Activated T-helper 2 cell treated with anti-CD3 and anti-CD28 coated beads, Interferon-gamma antibody, Interleukin-2, Interleukin-4, amounts not matched to agents 10 μg/mL and 5 μg/mL and 100 μg/mL, durations not matched to agents 14 hours and 24 hours and 36 hours (primary cell): Measurements from ENCODE around the gene SMIM23. TPM values are rescaled to one million over a fixed set of nuclear protein-coding genes. Genes with fewer than 3 reads are reported as not detected.

ENCODE experiments used
- DNase-seq: peaks from one replicate; pipeline ENCODE4 v3.0.0; 2021; ENCODE audit warnings: low spot score
- H3K27ac Mint-ChIP-seq: one replicate; pipeline ENCODE4 v1.8.0; 2021; ENCODE audit warnings: mixed read lengths
- H3K27me3 Mint-ChIP-seq: one replicate; pipeline ENCODE4 v1.8.0; 2021; ENCODE audit warnings: low read depth, mixed read lengths
- H3K36me3 Mint-ChIP-seq: one replicate; pipeline ENCODE4 v1.8.0; 2021; ENCODE audit warnings: low read depth, mixed read lengths
- H3K4me1 Mint-ChIP-seq: one replicate; pipeline ENCODE4 v1.8.0; 2021; ENCODE audit warnings: low read depth, mixed read lengths
- H3K4me3 Mint-ChIP-seq: one replicate; pipeline ENCODE4 v1.8.0; 2021; ENCODE audit warnings: low read depth, mild to moderate bottlenecking, moderate library complexity, mixed read lengths
- H3K9me3 Mint-ChIP-seq: one replicate; pipeline ENCODE4 v1.8.0; 2021; ENCODE audit warnings: mixed read lengths
- intact Hi-C: fragments of 100-400 bp; cut with micrococcal nuclease; formaldehyde crosslinking; loops from one replicate; pipeline ENCODE4 v1.15.1; 2023
- total RNA-seq: library from RNA; stranded (reverse); gene quantifications from 2 replicates; pipeline ENCODE4 v1.2.3, GENCODE V29; 2022

Gene SMIM23
- total RNA-seq, 1 donor from 2014 or later = not detected

GRCh38 chr5:171755354-171755821, 30.2 kb upstream of the SMIM23 start:
- Mint-ChIP-seq H3K27ac (no peak overlapping the region), H3K9me3 (peaks cover 4% of the 10 kb centered on the region), H3K36me3 (no peaks in the 10 kb centered on the region), H3K4me3 (no peak overlapping the region), H3K4me1 (peaks cover 2% of the 10 kb centered on the region), H3K27me3 (no peaks in the 10 kb centered on the region)
- intact Hi-C loops = no loop called here
- DNase-seq = no peak

GRCh38 chr5:171757853-171758535, 27.6 kb upstream of the SMIM23 start:
- no peaks in the 10 kb centered on the region for H3K27me3 Mint-ChIP-seq
- H3K9me3 Mint-ChIP-seq = peaks cover 4% of the 10 kb centered on the region
- H3K4me1 Mint-ChIP-seq = peaks cover 2% of the 10 kb centered on the region
- intact Hi-C loops = no loop called here
- DNase-seq = no peak
- no peak overlapping the region for H3K27ac Mint-ChIP-seq
- H3K36me3 Mint-ChIP-seq = no peaks in the 10 kb centered on the region
- H3K4me3 Mint-ChIP-seq = no peak overlapping the region

GRCh38 chr5:171759777-171760176, 25.8 kb upstream of the SMIM23 start:
- peaks cover 1% of the 10 kb centered on the region for H3K27me3 Mint-ChIP-seq
- no peak for DNase-seq
- intact Hi-C loops = no loop called here
- no peak overlapping the region for H3K4me3 Mint-ChIP-seq
- peaks cover 2% of the 10 kb centered on the region for H3K4me1 Mint-ChIP-seq
- no peaks in the 10 kb centered on the region for H3K36me3 Mint-ChIP-seq
- H3K27ac Mint-ChIP-seq = no peak overlapping the region
- H3K9me3 Mint-ChIP-seq = peaks cover 4% of the 10 kb centered on the region

DNA sequence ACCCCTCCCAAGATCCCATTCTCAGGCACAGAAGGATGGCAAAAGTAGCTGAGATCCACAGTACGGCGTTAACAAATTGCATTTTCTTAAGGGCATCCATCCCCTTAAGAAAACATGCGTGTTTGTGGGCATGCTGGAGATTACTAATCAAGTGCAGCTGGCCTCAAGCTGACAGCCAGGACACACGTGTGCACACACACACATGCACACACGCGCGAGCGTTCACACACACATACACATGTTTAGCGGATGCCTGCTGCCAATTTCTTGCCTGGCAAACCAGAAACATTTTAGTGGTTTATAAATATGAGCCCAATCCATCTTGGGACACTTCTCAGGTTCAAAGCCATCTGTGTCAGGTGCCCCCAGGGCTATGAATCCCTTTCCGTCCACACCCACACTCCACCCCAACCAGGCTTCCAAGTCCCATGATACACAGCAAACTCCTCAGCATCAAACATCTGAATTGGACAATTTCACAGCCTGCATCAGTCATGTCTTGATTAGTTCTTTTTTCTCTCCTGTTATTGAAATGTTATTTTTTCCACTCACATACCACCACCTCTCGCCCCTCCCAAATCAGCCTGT, 23.5 kb upstream of the SMIM23 start:
- Mint-ChIP-seq H3K27ac (no peak overlapping the region), H3K36me3 (no peaks in the 10 kb centered on the region), H3K4me3 (no peak overlapping the region), H3K27me3 (peaks cover 7% of the 10 kb centered on the region), H3K4me1 (peaks cover 2% of the 10 kb centered on the region), H3K9me3 (peaks cover 9% of the 10 kb centered on the region)
- no peak for DNase-seq
- intact Hi-C loops = no loop called here

DNA sequence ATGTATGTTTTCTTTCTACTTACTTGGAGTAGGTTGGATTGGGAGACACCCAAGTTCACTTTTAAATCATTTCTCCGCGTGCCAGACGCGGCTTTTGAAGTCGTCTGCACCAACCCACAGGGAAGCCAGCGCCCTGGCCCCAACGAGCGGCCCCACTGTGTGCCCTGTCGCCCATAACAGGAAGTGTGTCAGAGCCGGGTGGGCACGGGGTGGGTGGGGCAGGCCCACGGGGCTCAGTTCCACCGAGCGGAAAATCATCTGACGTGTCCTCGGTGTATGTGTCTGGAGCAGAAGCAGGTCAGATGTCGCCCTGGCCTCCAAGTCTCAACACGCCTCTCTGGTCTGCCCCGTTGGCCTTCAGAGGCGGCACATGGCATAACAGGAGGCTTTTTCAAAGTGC, 22.7 kb upstream of the SMIM23 start:
- no peak for DNase-seq
- Mint-ChIP-seq H3K4me3 (no peak overlapping the region), H3K27ac (no peak overlapping the region), H3K4me1 (peaks cover 2% of the 10 kb centered on the region), H3K36me3 (no peaks in the 10 kb centered on the region), H3K27me3 (peaks cover 7% of the 10 kb centered on the region), H3K9me3 (peaks cover 13% of the 10 kb centered on the region)
- intact Hi-C loops = no loop called here

GRCh38 chr5:171764265-171764664, 21.4 kb upstream of the SMIM23 start:
- H3K9me3 Mint-ChIP-seq = peaks cover 13% of the 10 kb centered on the region
- intact Hi-C loops = no loop called here

GRCh38 chr5:171766875-171767274, 18.7 kb upstream of the SMIM23 start:
- DNase-seq = no peak
- H3K9me3 Mint-ChIP-seq = peaks cover 9% of the 10 kb centered on the region
- no peaks in the 10 kb centered on the region for H3K4me1 Mint-ChIP-seq
- peaks cover 11% of the 10 kb centered on the region for H3K27me3 Mint-ChIP-seq
- H3K27ac Mint-ChIP-seq = no peak overlapping the region
- intact Hi-C loops = no loop called here
- H3K36me3 Mint-ChIP-seq = no peaks in the 10 kb centered on the region
- H3K4me3 Mint-ChIP-seq = no peak overlapping the region

More at GRCh38 chr5:171764265-171764664, 21.4 kb upstream of the SMIM23 start:
- Mint-ChIP-seq H3K27me3 (peaks cover 7% of the 10 kb centered on the region), H3K4me3 (no peak overlapping the region), H3K36me3 (no peaks in the 10 kb centered on the region), H3K27ac (no peak overlapping the region), H3K4me1 (no peaks in the 10 kb centered on the region)
- DNase-seq = no peak

DNA sequence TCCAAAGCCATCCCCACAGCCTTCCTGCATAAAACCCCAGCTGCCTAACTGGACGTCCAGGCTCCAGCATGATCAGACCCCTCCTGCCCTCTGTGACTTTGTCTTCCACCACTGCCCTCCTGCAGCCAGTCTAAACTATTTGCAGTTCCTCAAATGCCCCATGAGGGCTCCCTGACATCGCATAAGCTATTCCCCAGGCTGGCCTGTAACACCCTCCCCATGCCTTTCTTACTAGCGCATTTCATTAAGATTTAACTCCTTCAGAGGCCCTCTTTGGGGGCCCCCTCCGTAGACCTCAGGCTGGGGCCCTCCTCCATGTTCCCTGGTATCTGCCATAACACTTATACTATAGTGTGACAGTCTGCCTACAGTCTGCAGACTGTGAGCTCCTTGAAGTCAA, 15.5 kb upstream of the SMIM23 start:
- Mint-ChIP-seq H3K4me1 (no peaks in the 10 kb centered on the region), H3K27me3 (peaks cover 6% of the 10 kb centered on the region), H3K36me3 (no peaks in the 10 kb centered on the region), H3K27ac (no peak overlapping the region), H3K9me3 (peaks cover 9% of the 10 kb centered on the region), H3K4me3 (no peak overlapping the region)
- intact Hi-C loops = no loop called here
- DNase-seq = no peak

DNA sequence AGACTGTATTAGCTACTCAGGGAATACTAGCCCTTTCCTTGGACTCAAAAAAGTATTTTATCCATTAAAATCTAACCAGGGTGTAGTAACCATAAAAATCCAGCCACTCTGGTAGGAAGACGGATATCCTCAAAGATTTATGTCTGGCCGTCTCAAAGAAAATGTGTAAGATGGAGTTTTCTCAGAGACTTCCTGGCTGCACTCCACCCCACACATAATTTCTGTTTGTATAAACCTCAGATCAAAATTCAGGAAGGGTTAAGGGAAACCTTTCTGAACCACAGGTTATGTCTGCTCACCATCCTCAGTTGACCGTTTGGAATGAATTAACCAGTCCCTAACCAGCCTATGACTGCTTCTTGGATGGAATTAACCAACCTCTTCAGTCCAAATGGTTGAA, 13.8 kb upstream of the SMIM23 start:
- peaks cover 6% of the 10 kb centered on the region for H3K9me3 Mint-ChIP-seq
- H3K36me3 Mint-ChIP-seq = no peaks in the 10 kb centered on the region

GRCh38 chr5:171773106-171773505, 12.5 kb upstream of the SMIM23 start:
- H3K27me3 Mint-ChIP-seq = peaks cover 4% of the 10 kb centered on the region

More for the DNA sequence above, 13.8 kb upstream of the SMIM23 start:
- Mint-ChIP-seq H3K4me3 (no peak overlapping the region), H3K27me3 (peaks cover 6% of the 10 kb centered on the region), H3K4me1 (no peaks in the 10 kb centered on the region), H3K27ac (no peak overlapping the region)
- intact Hi-C loops = no loop called here
- no peak for DNase-seq

GRCh38 chr5:171774418-171774817, 11.2 kb upstream of the SMIM23 start:
- Mint-ChIP-seq H3K27me3 (peaks cover 4% of the 10 kb centered on the region), H3K36me3 (no peaks in the 10 kb centered on the region), H3K4me3 (no peak overlapping the region), H3K27ac (no peak overlapping the region), H3K9me3 (no peaks in the 10 kb centered on the region), H3K4me1 (no peaks in the 10 kb centered on the region)
- intact Hi-C loops = no loop called here
- DNase-seq = no peak

More at GRCh38 chr5:171773106-171773505, 12.5 kb upstream of the SMIM23 start:
- Mint-ChIP-seq H3K4me3 (no peak overlapping the region), H3K27ac (no peak overlapping the region), H3K4me1 (no peaks in the 10 kb centered on the region), H3K9me3 (no peaks in the 10 kb centered on the region), H3K36me3 (no peaks in the 10 kb centered on the region)
- intact Hi-C loops = no loop called here
- no peak for DNase-seq

GRCh38 chr5:171776213-171776612, 9.4 kb upstream of the SMIM23 start:
- H3K9me3 Mint-ChIP-seq = no peaks in the 10 kb centered on the region
- intact Hi-C loops = no loop called here
- no peak for DNase-seq
- H3K4me1 Mint-ChIP-seq = no peaks in the 10 kb centered on the region
- H3K27ac Mint-ChIP-seq = no peak overlapping the region
- H3K4me3 Mint-ChIP-seq = no peak overlapping the region
- H3K36me3 Mint-ChIP-seq = no peaks in the 10 kb centered on the region
- H3K27me3 Mint-ChIP-seq = no peaks in the 10 kb centered on the region
